IMR-90 (cell line): ENCODE measurements around the gene MRTFB. TPM values are rescaled to one million over a fixed set of nuclear protein-coding genes. Genes with fewer than 3 reads are reported as not detected.

Experiments
- ATAC-seq: fragments of 200-7000 bp; cut with Tn5 transposase; 2 replicates; pipeline ENCODE4 v1.9.1; 2020; ENCODE audit warnings: low read depth, mild to moderate bottlenecking, moderate library complexity
- BruUV-seq: library from RNA; stranded (reverse); fragments of 400-500 nt; replicated peaks from 2 replicates; lab custom pipeline; 2021; lab: Mats Ljungman, UMichigan
- CTCF ChIA-PET: fragments of 300-600 bp; formaldehyde crosslinking; extraction: SDS; loops from one replicate; lab custom pipeline; 2021; ENCODE audit warnings: antibody characterized with exemption; lab: Yijun Ruan, JAX
- POLR2A ChIA-PET: fragments of 300-600 bp; sonication (Branson Sonifier 250); formaldehyde crosslinking; loops from one replicate; lab custom pipeline; 2022; ENCODE audit warnings: antibody characterized with exemption; ENCODE audit not compliant: unreplicated experiment; lab: Charles Lee
- DNase-seq: peaks from one replicate; pipeline ENCODE4 v3.0.0; 2013
- H2AFZ ChIP-seq: replicated peaks from 2 replicates; pipeline ENCODE3; 2013; ENCODE audit warnings: low read length, mild to moderate bottlenecking; ENCODE audit not compliant: poor library complexity
- H2AK5ac ChIP-seq: 2 replicates; pipeline ENCODE4 v1.6.1; 2013; ENCODE audit warnings: low read depth, low read length, inconsistent platforms
- H2AK9ac ChIP-seq: replicated peaks from 2 replicates; pipeline ENCODE3; 2013; ENCODE audit warnings: mild to moderate bottlenecking, low read depth, low read length, moderate library complexity; ENCODE audit not compliant: poor library complexity
- H2BK120ac ChIP-seq: 2 replicates; pipeline ENCODE4 v1.6.1; 2013; ENCODE audit warnings: low read depth, low read length, inconsistent platforms
- H2BK15ac ChIP-seq: 3 replicates; pipeline ENCODE4 v1.6.1; 2013; ENCODE audit warnings: low read depth, low read length, inconsistent platforms
- H2BK20ac ChIP-seq: 2 replicates; pipeline ENCODE4 v1.6.1; 2013; ENCODE audit warnings: low read depth, mild to moderate bottlenecking, inconsistent platforms, low read length, moderate library complexity
- H2BK5ac ChIP-seq: 2 replicates; pipeline ENCODE4 v1.6.1; 2013; ENCODE audit warnings: mild to moderate bottlenecking, low read depth, low read length, inconsistent platforms; ENCODE audit not compliant: poor library complexity, severe bottlenecking
- H3K14ac ChIP-seq: replicated peaks from 2 replicates; pipeline ENCODE4 v1.6.1; 2013; ENCODE audit warnings: low read depth, low read length, inconsistent platforms
- H3K18ac ChIP-seq: 2 replicates; pipeline ENCODE4 v1.6.1; 2013; ENCODE audit warnings: low read depth, low read length, control low read depth
- H3K23ac ChIP-seq: 2 replicates; pipeline ENCODE4 v1.6.1; 2013; ENCODE audit warnings: low read depth, low read length, inconsistent platforms
- H3K27ac ChIP-seq: 2 replicates; pipeline ENCODE4 v1.5.1; 2013; ENCODE audit warnings: mild to moderate bottlenecking, control low read depth, low read length; ENCODE audit not compliant: insufficient read depth
- H3K27me3 ChIP-seq: 2 replicates; pipeline ENCODE4 v1.6.1; 2013; ENCODE audit warnings: low read length; ENCODE audit not compliant: control insufficient read depth, insufficient read depth
- H3K36me3 ChIP-seq: 2 replicates; pipeline ENCODE4 v1.6.1; 2013; ENCODE audit warnings: low read length, mixed read lengths; ENCODE audit not compliant: control insufficient read depth, insufficient read depth
- H3K4ac ChIP-seq: 2 replicates; pipeline ENCODE4 v1.6.1; 2013; ENCODE audit warnings: low read depth, low read length, inconsistent platforms
- H3K4me1 ChIP-seq: 2 replicates; pipeline ENCODE4 v1.6.1; 2013; ENCODE audit warnings: low read length, mixed read lengths; ENCODE audit not compliant: control insufficient read depth, insufficient read depth
- H3K4me2 ChIP-seq: 2 replicates; pipeline ENCODE4 v1.6.1; 2013; ENCODE audit warnings: low read depth, mild to moderate bottlenecking, control low read depth, low read length, moderate library complexity
- H3K4me3 ChIP-seq: 2 replicates; pipeline ENCODE4 v1.5.1; 2013; ENCODE audit warnings: low read depth, mild to moderate bottlenecking, control low read depth, low read length, moderate library complexity; ENCODE audit not compliant: insufficient read depth
- H3K56ac ChIP-seq: 2 replicates; pipeline ENCODE4 v1.6.1; 2013; ENCODE audit warnings: low read length, inconsistent platforms; ENCODE audit not compliant: insufficient read depth; ENCODE audit errors: extremely low read depth
- H3K79me1 ChIP-seq, 2 experiments: 2 replicates each; pipeline ENCODE4 v1.6.1; 2013; ENCODE audit warnings: low read length in 2 of 2, inconsistent platforms in 1 of 2, low read depth in 1 of 2
- H3K9ac ChIP-seq: 2 replicates; pipeline ENCODE4 v1.6.1; 2013; ENCODE audit warnings: low read depth, low read length, control low read depth
- H3K9me1 ChIP-seq: 2 replicates; pipeline ENCODE4 v1.6.1; 2013; ENCODE audit warnings: low read length, inconsistent platforms; ENCODE audit not compliant: insufficient read depth
- H3K9me3 ChIP-seq: 2 replicates; pipeline ENCODE4 v1.6.1; 2013; ENCODE audit warnings: low read length; ENCODE audit not compliant: control insufficient read depth, insufficient read depth
- H4K20me1 ChIP-seq: 2 replicates; pipeline ENCODE4 v1.6.1; 2013; ENCODE audit warnings: low read length, inconsistent platforms; ENCODE audit not compliant: insufficient read depth
- H4K5ac ChIP-seq: 2 replicates; pipeline ENCODE4 v1.6.1; 2013; ENCODE audit warnings: mild to moderate bottlenecking, low read depth, low read length, control low read depth
- H4K8ac ChIP-seq, 2 experiments: 2 replicates each; pipeline ENCODE4 v1.6.1; 2013; ENCODE audit warnings: low read depth in 2 of 2, low read length in 2 of 2, control low read depth in 1 of 2, inconsistent platforms in 1 of 2
- H4K91ac ChIP-seq: 2 replicates; pipeline ENCODE4 v1.6.1; 2013; ENCODE audit warnings: low read depth, low read length, inconsistent platforms; ENCODE audit not compliant: insufficient read depth
- BHLHE40 ChIP-seq: fragments of 150-350 bp; IDR thresholded peaks from 2 replicates; pipeline ENCODE4 v1.6.1; 2016; ENCODE audit warnings: mild to moderate bottlenecking, low read depth, low read length
- CEBPB ChIP-seq: IDR thresholded peaks from 2 replicates; pipeline ENCODE4 v1.6.1; 2012; ENCODE audit warnings: low read depth, low read length, improper control_type of control experiment
- CHD1 ChIP-seq: IDR thresholded peaks from 2 replicates; pipeline ENCODE4 v1.6.1; 2012; ENCODE audit warnings: low read depth, low read length, improper control_type of control experiment
- ELK1 ChIP-seq: fragments of 150-350 bp; IDR thresholded peaks from 2 replicates; pipeline ENCODE4 v1.6.1; 2016; ENCODE audit warnings: low read depth, mild to moderate bottlenecking, low read length, moderate library complexity, borderline replicate concordance
- MAFK ChIP-seq: IDR thresholded peaks from 2 replicates; pipeline ENCODE4 v1.6.1; 2012; ENCODE audit warnings: low read depth, low read length, improper control_type of control experiment
- MAZ ChIP-seq: IDR thresholded peaks from 2 replicates; pipeline ENCODE4 v1.6.1; 2012; ENCODE audit warnings: low read depth, mild to moderate bottlenecking, low read length, improper control_type of control experiment, moderate library complexity, borderline replicate concordance
- MXI1 ChIP-seq: IDR thresholded peaks from 2 replicates; pipeline ENCODE4 v1.6.1; 2012; ENCODE audit warnings: low read depth, mild to moderate bottlenecking, low read length, moderate library complexity, borderline replicate concordance
- POLR2A ChIP-seq: IDR thresholded peaks from 2 replicates; pipeline ENCODE4 v1.6.1; 2012; ENCODE audit warnings: mild to moderate bottlenecking, low read depth, low read length
- RCOR1 ChIP-seq: IDR thresholded peaks from 2 replicates; pipeline ENCODE4 v1.6.1; 2012; ENCODE audit warnings: mild to moderate bottlenecking, low read length, improper control_type of control experiment; ENCODE audit not compliant: insufficient replicate concordance
- RFX5 ChIP-seq: IDR thresholded peaks from 2 replicates; pipeline ENCODE4 v1.8.0; 2012; ENCODE audit warnings: low read depth, mild to moderate bottlenecking, low read length, moderate library complexity
- SMC3 ChIP-seq: fragments of 150-350 bp; IDR thresholded peaks from 2 replicates; pipeline ENCODE4 v1.6.1; 2016; ENCODE audit warnings: low read depth, mild to moderate bottlenecking, antibody characterized with exemption, low read length, moderate library complexity
- whole genome bisulfite sequencing, 2 experiments: methylation state at CpG; one replicate each; pipeline versions ENCODE4 v1.1.5 to v1.1.7; 2013; ENCODE audit warnings: missing lambda C conversion rate in 2 of 2; ENCODE audit not compliant: insufficient read length in 1 of 2; ENCODE audit errors: extremely low coverage in 2 of 2; 5-methylcytosine and 5-hydroxymethylcytosine counted together
- dilution Hi-C: fragments of 300-500 bp; cut with HindIII; formaldehyde crosslinking; loops from one replicate; pipeline ENCODE4 v1.14.3; 2018; ENCODE audit warnings: low sequenced_read_pairs; ENCODE audit not compliant: unreplicated experiment
- in situ Hi-C: fragments of 300-500 bp; cut with MboI; formaldehyde crosslinking; loops from 3 replicates; pipeline ENCODE4 v1.14.3; 2019; ENCODE audit warnings: low sequenced_read_pairs, inconsistent platforms, mixed read lengths
- intact Hi-C: fragments of 100-400 bp; cut with micrococcal nuclease; formaldehyde crosslinking; loops from 2 replicates; pipeline ENCODE4 v1.10.0; 2022
- polyA plus RNA-seq, 3 experiments: library from polyadenylated mRNA; depleted of rRNA; stranded (reverse); fragments of >200 nt; gene quantifications; 2 replicates each; pipeline ENCODE4 v1.2.3, GENCODE V29; 2012; ENCODE audit warnings: low replicate concordance in 1 of 3
- total RNA-seq: library from RNA; depleted of rRNA; stranded (reverse); fragments of >200 nt; gene quantifications from 2 replicates; pipeline ENCODE4 v1.2.3, GENCODE V29; 2012
- TF ChIP-seq, protein P1 (sequence below): conservative IDR thresholded peaks from 2 replicates; pipeline ENCODE4 v1.5.1; 2012; ENCODE audit warnings: mild to moderate bottlenecking, low read depth, low read length, improper control_type of control experiment
- TF ChIP-seq, protein P2 (sequence below): fragments of 150-350 bp; IDR thresholded peaks from 2 replicates; pipeline ENCODE4 v1.6.1; 2017; ENCODE audit warnings: mild to moderate bottlenecking, antibody characterized with exemption, low read length, low read depth

The MRTFB gene
- total and polyA plus RNA-seq, 2 of the 4 experiments (the other 2 are of a cell fraction) = 4.4 to 5.4 TPM

DNA sequence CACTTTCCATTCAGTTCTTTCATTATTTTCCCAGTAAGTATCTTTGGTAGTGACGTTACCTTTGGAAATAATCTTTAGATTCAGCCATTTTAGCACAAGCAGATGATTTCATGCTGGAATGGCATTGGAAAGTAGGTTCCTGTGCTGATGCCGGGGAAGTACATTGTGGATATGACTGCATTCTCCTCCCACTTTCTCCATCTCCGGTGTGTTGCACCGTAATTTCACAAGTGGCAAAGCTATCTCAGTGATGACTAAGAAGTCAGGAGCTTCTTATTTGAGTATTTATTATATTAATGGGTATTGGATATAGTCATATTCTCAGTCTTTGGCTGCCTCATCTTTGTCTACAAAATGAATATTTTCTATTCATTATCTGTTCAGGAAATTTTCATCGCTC, 69.8 kb downstream of the MRTFB start:
- Histone ChIP-seq H3K4me3 (no peak overlapping the region), H4K20me1 (no peaks in the 10 kb centered on the region), H2AK5ac (no peak overlapping the region), H3K18ac (no peak overlapping the region), H3K9me1 (no peaks in the 10 kb centered on the region), H3K4me1 (no peaks in the 10 kb centered on the region), H3K23ac (no peak overlapping the region), H3K14ac (no peak overlapping the region), H2BK120ac (no peak overlapping the region), H3K56ac (no peak overlapping the region), H3K4me2 (no peak overlapping the region), H3K4ac (no peak overlapping the region), H3K9me3 (no peaks in the 10 kb centered on the region), H3K36me3 (no peaks in the 10 kb centered on the region), H4K5ac (no peak overlapping the region), H2AFZ (no peak overlapping the region), H4K8ac (no peak overlapping the region), H3K27ac (no peak overlapping the region), H2BK15ac (no peak overlapping the region), H2BK5ac (no peak overlapping the region), H2BK20ac (no peak overlapping the region), H2AK9ac (no peak overlapping the region), H4K91ac (no peak overlapping the region), H3K9ac (no peak overlapping the region), H3K27me3 (no peaks in the 10 kb centered on the region), H3K79me1 (peaks cover 2 to 3% of the 10 kb centered on the region in 2 experiments; a peak in 3 of 4 replicates)
- ChIA-PET POLR2A (no interaction called here), CTCF (no interaction called here)
- dilution Hi-C loops (no loop called here), in situ Hi-C loops (no loop called here), intact Hi-C loops (no loop called here)
- DNase-seq (peak; percentile 27), ATAC-seq (no peak)
- TF ChIP-seq POLR2A (no peak), CEBPB (no peak), MXI1 (no peak), MAFK (no peak), MAZ (no peak), ELK1 (no peak), RCOR1 (no peak), CHD1 (no peak), RFX5 (no peak), BHLHE40 (no peak), SMC3 (no peak)
- TF ChIP-seq, protein P1, sequence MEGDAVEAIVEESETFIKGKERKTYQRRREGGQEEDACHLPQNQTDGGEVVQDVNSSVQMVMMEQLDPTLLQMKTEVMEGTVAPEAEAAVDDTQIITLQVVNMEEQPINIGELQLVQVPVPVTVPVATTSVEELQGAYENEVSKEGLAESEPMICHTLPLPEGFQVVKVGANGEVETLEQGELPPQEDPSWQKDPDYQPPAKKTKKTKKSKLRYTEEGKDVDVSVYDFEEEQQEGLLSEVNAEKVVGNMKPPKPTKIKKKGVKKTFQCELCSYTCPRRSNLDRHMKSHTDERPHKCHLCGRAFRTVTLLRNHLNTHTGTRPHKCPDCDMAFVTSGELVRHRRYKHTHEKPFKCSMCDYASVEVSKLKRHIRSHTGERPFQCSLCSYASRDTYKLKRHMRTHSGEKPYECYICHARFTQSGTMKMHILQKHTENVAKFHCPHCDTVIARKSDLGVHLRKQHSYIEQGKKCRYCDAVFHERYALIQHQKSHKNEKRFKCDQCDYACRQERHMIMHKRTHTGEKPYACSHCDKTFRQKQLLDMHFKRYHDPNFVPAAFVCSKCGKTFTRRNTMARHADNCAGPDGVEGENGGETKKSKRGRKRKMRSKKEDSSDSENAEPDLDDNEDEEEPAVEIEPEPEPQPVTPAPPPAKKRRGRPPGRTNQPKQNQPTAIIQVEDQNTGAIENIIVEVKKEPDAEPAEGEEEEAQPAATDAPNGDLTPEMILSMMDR = no peak
- TF ChIP-seq, protein P2, sequence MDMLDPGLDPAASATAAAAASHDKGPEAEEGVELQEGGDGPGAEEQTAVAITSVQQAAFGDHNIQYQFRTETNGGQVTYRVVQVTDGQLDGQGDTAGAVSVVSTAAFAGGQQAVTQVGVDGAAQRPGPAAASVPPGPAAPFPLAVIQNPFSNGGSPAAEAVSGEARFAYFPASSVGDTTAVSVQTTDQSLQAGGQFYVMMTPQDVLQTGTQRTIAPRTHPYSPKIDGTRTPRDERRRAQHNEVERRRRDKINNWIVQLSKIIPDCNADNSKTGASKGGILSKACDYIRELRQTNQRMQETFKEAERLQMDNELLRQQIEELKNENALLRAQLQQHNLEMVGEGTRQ = no peak
- BruUV-seq = no TSS peak
- WGBS, 2 experiments = no CpG with 5 or more reads among the region's 5 CpGs
